Stimulated activated CD8-positive, alpha-beta memory T cell treated with anti-CD3 and anti-CD28 coated beads, Interleukin-15, amount 100 ng/mL, for 4 hours (primary cell): ENCODE measurements around the gene HTR4.

Experiments
- DNase-seq, 2 donors: peaks; one replicate each; pipeline ENCODE4 v3.0.0-alpha.2; 2020; ENCODE audit warnings: low read depth in 2 of 2

Gene HTR4

GRCh38 chr5:148607406-148607805 is 46.9 kb downstream of the HTR4 start:
- DNase-seq = no peak

DNA sequence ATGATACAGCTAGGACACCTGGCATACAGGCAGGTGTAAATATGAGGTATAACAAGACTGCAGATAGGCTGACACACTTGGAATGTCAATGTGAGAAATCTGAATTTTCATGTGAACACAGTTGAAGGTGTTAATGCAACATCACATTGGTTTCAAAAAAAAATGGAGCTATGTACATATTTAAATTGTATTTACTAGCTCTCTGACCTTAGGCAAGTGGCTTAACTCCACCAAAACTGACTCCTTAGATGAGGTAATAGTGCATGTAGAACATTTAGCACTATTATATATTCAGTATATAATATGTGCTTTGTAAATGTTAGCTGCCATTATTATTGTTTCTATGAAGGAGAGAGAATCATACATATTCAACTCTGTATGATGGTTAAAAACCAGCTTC is 48.0 kb downstream of the HTR4 start:
- DNase-seq = no peak

DNA sequence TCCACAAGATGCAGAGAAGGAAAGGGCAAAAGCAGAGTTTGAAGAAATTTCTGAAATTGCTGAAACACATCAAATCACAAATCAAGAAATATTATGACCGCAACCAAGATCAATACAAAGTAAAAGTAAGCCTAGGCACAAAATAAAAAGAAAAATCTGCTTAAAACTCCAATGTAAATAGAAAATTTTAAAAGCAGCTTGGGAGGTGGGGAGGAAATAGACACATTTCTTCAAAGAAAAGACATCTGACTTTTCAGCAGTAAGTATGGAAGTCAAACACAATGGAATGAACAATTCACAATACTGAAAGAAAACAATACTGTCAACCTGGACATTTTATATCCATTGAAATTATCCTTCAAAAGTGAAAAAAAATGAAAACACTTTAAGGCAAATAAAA is 55.1 kb downstream of the HTR4 start:
- no peak for DNase-seq

GRCh38 chr5:148595697-148596096 is 58.6 kb downstream of the HTR4 start:
- DNase-seq = no peak

- DNase-seq = no peak
Observed at GRCh38 chr5:148586796-148587195, 67.5 kb downstream of the HTR4 start.

DNA sequence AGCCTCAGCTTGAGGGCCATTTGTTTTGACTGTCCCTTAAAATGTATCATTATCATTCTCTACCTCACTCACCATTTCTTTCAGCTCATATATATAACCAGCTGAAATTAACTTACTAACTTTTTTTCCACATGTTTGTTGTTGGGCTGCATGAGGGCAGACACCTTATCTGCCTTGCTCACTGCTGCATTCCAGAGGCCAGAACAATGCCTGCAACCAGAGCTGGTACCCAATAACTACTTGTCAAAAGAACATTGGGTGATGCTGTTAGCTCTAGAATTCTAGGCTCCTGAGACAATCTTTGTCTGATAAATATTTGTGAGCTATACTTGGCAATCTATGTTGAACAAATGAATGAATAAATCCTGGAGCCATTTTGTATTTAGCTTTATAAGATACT is 68.3 kb downstream of the HTR4 start:
- no peak for DNase-seq

- no peak for DNase-seq
Observed at GRCh38 chr5:148584103-148584502, 70.2 kb downstream of the HTR4 start.

DNA sequence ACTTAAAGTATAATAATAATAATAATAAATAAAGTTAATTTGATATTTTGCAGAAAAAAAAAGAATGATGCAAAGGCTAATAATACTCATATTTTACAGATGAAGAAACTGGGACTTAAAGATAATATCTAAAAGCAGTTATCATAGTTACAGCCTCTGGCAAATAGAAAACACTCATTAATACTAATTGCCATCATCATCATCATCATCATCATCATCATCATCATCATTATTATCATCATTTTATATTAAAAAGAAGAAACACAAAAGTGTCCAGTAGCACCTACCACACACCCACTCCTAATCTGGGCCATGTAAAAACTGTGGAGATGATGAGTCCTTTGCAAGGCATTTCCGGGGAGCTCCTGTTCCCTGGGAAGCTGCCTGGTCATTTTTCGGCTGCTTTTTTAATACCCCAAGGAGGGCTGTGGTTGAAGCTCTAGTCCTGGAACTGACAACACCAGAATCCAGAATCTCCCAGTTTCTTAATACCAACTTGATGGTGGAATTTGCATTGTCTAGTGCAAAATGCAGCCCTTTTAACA is 70.8 kb downstream of the HTR4 start:
- DNase-seq = no peak

DNA sequence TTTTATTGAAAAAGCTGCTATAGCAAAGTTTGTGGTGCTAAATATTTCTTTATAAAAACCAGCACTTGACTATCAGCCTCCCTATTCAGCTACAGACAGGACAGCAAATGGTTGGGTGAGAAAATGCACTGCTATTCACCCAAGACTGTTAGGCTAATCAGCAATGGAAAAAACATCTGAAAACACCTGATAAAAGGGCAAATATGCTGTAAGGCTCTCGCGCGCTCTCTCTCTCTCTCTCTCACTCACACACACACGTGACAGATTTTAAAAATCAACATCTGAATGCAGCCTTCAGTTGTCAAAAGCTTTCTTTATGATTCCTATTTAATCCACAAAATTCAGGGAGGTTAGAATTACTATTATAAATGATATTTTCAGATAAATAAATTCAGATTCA is 80.2 kb downstream of the HTR4 start:
- no peak for DNase-seq

- no peak for DNase-seq
Observed at GRCh38 chr5:148573374-148573773, 81.0 kb downstream of the HTR4 start.

DNA sequence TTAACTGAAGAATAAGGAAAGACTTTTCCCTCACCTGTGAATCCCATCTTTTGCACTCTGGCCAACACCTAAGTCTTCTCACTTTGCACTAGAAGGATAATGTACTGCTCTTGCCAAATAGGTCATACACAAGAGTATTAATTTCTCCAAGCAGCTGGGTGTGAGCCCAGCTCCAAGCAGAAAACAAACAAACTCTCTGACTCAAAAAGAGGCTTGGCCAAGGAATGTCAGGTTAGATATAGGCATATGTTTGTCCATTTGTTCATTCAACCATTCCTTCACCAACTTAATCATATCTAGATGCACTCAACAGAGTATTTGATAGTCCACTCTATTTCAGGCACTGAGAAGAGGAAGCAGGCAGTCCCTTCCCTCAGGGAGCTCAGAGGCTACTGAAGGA is 84.4 kb downstream of the HTR4 start:
- DNase-seq = no peak

GRCh38 chr5:148565148-148565547 is 89.2 kb downstream of the HTR4 start:
- DNase-seq = no peak

DNA sequence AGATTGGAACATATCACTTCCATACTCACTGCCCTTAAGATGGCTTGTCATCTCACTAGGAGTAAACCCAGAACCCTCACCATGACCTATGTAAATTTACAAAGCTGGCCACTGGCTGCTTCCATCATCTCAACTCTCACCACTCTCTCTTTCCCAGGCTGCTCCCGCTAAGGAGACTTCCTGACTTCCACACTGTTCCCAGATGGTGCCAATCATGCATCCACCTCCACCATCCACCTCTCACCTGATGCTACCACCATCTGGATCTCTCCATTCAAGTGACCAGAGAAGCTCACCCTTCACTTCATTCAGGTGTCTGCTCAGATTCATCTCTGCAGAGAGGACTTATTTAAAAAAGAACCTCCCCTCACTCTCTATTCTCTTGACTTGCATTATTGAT is 91.3 kb downstream of the HTR4 start:
- DNase-seq = no peak

GRCh38 chr5:148561801-148562311 is 92.5 kb downstream of the HTR4 start:
- DNase-seq = no peak

- DNase-seq = no peak
Observed at GRCh38 chr5:148559461-148559860, 94.9 kb downstream of the HTR4 start.

- no peak for DNase-seq
Observed at GRCh38 chr5:148558892-148559291, 95.4 kb downstream of the HTR4 start.

GRCh38 chr5:148556835-148557234 is 97.5 kb downstream of the HTR4 start:
- no peak for DNase-seq

GRCh38 chr5:148554621-148555020 is 99.7 kb downstream of the HTR4 start:
- DNase-seq = no peak

DNA sequence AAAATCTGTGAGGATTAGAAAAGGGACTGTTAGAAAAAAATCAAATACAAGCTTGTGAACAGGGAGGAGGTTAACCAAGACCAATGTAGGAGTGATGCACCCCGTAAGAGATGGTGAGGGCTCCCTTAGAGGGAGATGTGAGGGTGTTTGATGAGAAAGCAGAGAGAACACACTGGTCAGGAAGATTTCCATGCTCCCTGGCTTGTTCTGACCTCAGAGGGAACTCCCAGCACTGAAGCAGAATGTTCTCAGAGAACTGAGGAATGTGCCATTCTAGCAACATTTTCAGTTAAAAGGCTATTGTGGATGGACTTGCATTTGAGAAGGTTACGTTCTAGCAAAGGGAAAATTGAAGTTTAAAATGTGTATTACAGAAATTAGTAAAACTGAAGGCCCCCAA is 110.6 kb downstream of the HTR4 start:
- no peak for DNase-seq

DNA sequence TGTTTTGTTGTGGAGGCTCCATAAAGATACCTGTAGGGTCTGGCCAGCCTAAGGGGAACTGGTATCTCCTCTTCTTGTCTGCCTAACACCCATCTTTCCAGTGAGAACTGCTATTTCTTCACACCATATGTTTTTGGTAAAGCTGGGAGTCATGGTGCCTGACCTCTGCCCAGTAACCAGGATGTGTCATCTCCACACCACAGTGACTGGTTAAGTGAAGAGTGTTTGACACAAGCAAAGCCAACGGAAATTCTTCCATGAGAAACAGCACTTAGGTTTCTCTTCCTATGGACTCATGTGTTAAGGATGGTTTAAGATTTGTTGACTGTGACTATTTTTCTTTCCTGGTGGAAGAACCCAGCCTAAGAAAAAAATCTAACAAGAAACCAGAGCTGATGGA is 111.5 kb downstream of the HTR4 start:
- no peak for DNase-seq

DNA sequence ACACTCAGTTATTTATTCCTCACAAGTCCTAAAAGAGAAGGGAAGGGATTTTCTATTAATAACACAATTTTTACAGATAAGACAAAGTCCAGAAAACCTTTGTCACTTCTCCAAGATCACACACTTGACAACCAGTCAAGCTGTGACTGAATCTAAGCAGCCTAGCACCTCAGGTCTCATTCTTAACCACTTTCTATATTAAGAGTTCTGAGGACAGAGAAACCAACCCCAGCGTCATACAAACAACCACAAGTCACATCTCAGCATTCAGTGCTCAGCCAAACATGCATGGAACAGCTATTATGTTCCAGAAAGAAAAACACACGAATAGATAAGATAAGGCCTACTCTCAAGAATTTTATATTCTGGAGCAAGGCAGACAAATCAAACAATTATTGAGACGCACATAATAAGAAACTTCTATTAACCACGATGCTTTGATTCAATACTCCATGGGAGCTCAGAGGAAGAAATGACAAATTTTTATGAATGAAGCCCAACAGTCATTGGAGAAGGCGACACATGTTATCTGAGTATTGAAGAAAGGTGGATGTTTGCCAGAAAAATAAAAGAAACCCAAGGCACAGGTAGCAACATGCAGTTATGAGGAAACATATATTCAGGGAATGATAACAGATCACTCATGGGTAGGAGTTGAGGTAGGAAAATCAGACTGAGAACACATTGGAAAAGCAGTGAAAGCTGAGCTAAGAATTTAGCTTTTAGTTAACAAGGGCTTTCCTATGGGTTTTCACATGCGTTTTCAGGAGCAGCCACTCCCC is 113.1 kb downstream of the HTR4 start:
- no peak for DNase-seq

- DNase-seq = no peak
Observed at GRCh38 chr5:148540647-148541046, 113.7 kb downstream of the HTR4 start.

DNA sequence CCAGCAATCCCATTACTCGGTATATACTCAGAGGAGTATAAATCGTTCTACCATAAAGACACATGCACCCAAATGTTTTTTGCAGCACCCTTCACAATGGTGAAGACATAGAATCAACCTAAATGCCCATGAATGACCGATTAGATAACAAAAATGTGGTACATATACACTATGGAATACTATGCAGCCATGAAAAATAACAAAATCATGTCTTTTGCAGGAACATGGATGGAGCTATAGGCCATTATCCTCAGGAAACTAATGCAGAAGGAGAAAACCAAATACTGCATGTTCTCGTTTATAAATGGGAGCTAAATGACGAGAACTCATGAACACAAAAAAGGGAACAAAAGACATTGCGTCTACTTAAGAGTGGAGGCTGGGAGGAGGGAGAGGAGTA is 114.5 kb downstream of the HTR4 start:
- no peak for DNase-seq

DNA sequence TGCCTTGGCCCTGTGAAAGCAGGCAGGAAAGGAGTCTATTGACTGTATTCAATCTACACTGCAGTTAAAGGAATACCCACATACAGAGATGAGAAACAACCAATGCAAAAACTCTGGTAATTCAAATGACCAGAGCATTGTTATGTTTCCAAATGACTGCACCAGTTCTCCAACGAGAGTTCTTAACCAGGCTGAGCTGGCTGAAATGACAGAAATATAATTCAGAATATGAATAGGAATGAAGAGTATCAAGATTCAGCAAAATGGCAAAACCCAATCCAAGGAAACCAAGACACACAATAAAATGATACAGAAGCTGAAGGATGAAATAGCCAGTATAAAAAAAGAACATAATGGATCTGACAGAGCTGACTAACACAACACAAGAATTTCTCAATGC is 119.1 kb downstream of the HTR4 start:
- no peak for DNase-seq
